Panc1 (cell line): ENCODE measurements around the gene QRICH1. TPM values are rescaled to one million over a fixed set of nuclear protein-coding genes. Genes with fewer than 3 reads are reported as not detected.

Experiments
- ATAC-seq: fragments of 200-7000 bp; cut with Tn5 transposase; 2 replicates; pipeline ENCODE4 v1.9.1; 2020; ENCODE audit warnings: mild to moderate bottlenecking, moderate library complexity
- BruUV-seq: library from RNA; stranded (reverse); fragments of 400-500 nt; replicated peaks from 2 replicates; lab custom pipeline; 2021; lab: Mats Ljungman, UMichigan
- CTCF ChIA-PET: fragments of 300-600 bp; sonication (Branson Sonifier 250); formaldehyde crosslinking; loops from one replicate; lab custom pipeline; 2022; ENCODE audit warnings: antibody characterized with exemption; lab: Charles Lee
- POLR2A ChIA-PET: fragments of 300-600 bp; sonication (Branson Sonifier 250); formaldehyde crosslinking; loops from one replicate; lab custom pipeline; 2022; ENCODE audit warnings: antibody characterized with exemption; lab: Charles Lee
- DNase-seq: peaks from one replicate; pipeline ENCODE4 v3.0.0-alpha.2; 2010; ENCODE audit warnings: low read depth, low spot score
- H3K27ac ChIP-seq: 2 replicates; pipeline ENCODE4 v1.5.1; 2011; ENCODE audit warnings: mild to moderate bottlenecking, low read length, inconsistent platforms
- H3K27me3 ChIP-seq: fragments of 200-500 bp; sonication (Bioruptor generic); 2 replicates; pipeline ENCODE4 v1.6.0; 2014; ENCODE audit warnings: low read length, inconsistent platforms; ENCODE audit not compliant: control insufficient read depth, insufficient read depth
- H3K36me3 ChIP-seq: fragments of 200-500 bp; sonication (Bioruptor generic); 2 replicates; pipeline ENCODE4 v1.5.1; 2014; ENCODE audit warnings: inconsistent platforms, mild to moderate bottlenecking, low read length, moderate library complexity; ENCODE audit not compliant: control insufficient read depth, insufficient read depth
- H3K4me1 ChIP-seq: 2 replicates; pipeline ENCODE4 v1.5.1; 2011; ENCODE audit warnings: inconsistent platforms, mild to moderate bottlenecking, low read length, moderate library complexity; ENCODE audit not compliant: control insufficient read depth, insufficient read depth
- H3K4me3 ChIP-seq, 2 experiments: 2 replicates each; pipeline ENCODE4 v1.5.1; 2011 to 2012; ENCODE audit warnings: low read depth in 2 of 2, low read length in 2 of 2, mild to moderate bottlenecking in 2 of 2, inconsistent platforms in 1 of 2, moderate library complexity in 1 of 2
- H3K9me3 ChIP-seq: fragments of 200-500 bp; sonication (Bioruptor generic); 2 replicates; pipeline ENCODE4 v1.5.1; 2014; ENCODE audit warnings: low read depth, mild to moderate bottlenecking, inconsistent platforms, low read length, moderate library complexity; ENCODE audit not compliant: control insufficient read depth, insufficient read depth
- POLR2AphosphoS5 ChIP-seq: IDR thresholded peaks from 2 replicates; pipeline ENCODE4 v1.6.1; 2012; ENCODE audit warnings: mild to moderate bottlenecking, low read depth, low read length, moderate library complexity
- SIN3A ChIP-seq: IDR thresholded peaks from 2 replicates; pipeline ENCODE4 v1.6.1; 2012; ENCODE audit warnings: low read depth, mild to moderate bottlenecking, low read length, moderate library complexity, borderline replicate concordance; ENCODE audit not compliant: insufficient read depth
- TCF7L2 ChIP-seq: IDR thresholded peaks from 2 replicates; pipeline ENCODE4 v1.6.1; 2011; ENCODE audit warnings: mild to moderate bottlenecking, low read depth, low read length, inconsistent platforms
- in situ Hi-C: cut with HindIII; loops from 2 replicates; pipeline ENCODE4 v1.10.0; 2016; ENCODE audit warnings: low sequenced_read_pairs, low pct_unique_long_range_greater_than_20kb
- intact Hi-C: fragments of 100-400 bp; cut with micrococcal nuclease; formaldehyde crosslinking; loops from one replicate; pipeline ENCODE4 v1.10.0; 2022; ENCODE audit not compliant: unreplicated experiment
- total RNA-seq: library from RNA; stranded (reverse); gene quantifications from one replicate; pipeline ENCODE4 v1.2.1, GENCODE V29; 2021; ENCODE audit not compliant: unreplicated experiment
- TF ChIP-seq, protein P1 (sequence below), 2 experiments: IDR thresholded peaks; 2 replicates each; pipeline ENCODE4 v1.6.1; 2011 to 2012; ENCODE audit warnings: low read depth in 2 of 2, control low read depth in 1 of 2, low read length in 1 of 2, mild to moderate bottlenecking in 1 of 2, moderate library complexity in 1 of 2; ENCODE audit not compliant: insufficient read depth in 1 of 2
- TF ChIP-seq, protein P2 (sequence below): fragments of 450-650 bp; IDR thresholded peaks from 2 replicates; pipeline ENCODE4 v1.5.1; 2017; ENCODE audit warnings: mild to moderate bottlenecking

QRICH1 gene
- total RNA-seq, 1 experiment from 2014 or later, result 79.9 TPM

GRCh38 chr3:49027634-49028033, 66.2 kb downstream of the QRICH1 start:
- no peaks in the 10 kb centered on the region for H3K27me3 ChIP-seq
- in situ Hi-C loops (no loop called here), intact Hi-C loops (no loop called here)
- no peak for ATAC-seq
- DNase-seq, result no peak
- POLR2A ChIA-PET, result no interaction called here
- H3K27ac ChIP-seq, result peak overlapping the region; percentile 79
- no peaks in the 10 kb centered on the region for H3K9me3 ChIP-seq
- H3K4me3 ChIP-seq, result no peak overlapping the region
- CTCF ChIA-PET, result no interaction called here
- H3K4me1 ChIP-seq, result peaks cover 34% of the 10 kb centered on the region
- TSS peak; percentile 80 for BruUV-seq
- peaks cover 11% of the 10 kb centered on the region for H3K36me3 ChIP-seq
- TF ChIP-seq, protein P1, sequence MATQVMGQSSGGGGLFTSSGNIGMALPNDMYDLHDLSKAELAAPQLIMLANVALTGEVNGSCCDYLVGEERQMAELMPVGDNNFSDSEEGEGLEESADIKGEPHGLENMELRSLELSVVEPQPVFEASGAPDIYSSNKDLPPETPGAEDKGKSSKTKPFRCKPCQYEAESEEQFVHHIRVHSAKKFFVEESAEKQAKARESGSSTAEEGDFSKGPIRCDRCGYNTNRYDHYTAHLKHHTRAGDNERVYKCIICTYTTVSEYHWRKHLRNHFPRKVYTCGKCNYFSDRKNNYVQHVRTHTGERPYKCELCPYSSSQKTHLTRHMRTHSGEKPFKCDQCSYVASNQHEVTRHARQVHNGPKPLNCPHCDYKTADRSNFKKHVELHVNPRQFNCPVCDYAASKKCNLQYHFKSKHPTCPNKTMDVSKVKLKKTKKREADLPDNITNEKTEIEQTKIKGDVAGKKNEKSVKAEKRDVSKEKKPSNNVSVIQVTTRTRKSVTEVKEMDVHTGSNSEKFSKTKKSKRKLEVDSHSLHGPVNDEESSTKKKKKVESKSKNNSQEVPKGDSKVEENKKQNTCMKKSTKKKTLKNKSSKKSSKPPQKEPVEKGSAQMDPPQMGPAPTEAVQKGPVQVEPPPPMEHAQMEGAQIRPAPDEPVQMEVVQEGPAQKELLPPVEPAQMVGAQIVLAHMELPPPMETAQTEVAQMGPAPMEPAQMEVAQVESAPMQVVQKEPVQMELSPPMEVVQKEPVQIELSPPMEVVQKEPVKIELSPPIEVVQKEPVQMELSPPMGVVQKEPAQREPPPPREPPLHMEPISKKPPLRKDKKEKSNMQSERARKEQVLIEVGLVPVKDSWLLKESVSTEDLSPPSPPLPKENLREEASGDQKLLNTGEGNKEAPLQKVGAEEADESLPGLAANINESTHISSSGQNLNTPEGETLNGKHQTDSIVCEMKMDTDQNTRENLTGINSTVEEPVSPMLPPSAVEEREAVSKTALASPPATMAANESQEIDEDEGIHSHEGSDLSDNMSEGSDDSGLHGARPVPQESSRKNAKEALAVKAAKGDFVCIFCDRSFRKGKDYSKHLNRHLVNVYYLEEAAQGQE (IDR thresholded peaks at IDR 0.05; ENCODE audit: insufficient read depth in 1 of 2, low read depth in 2 of 2, low read length in 1 of 2), result no peak
- 0 out of 2 replicates have a peak, but pooled peaks have one; percentile 19 for TF ChIP-seq POLR2AphosphoS5

- H3K27ac ChIP-seq, result no peak overlapping the region
- no peaks in the 10 kb centered on the region for H3K9me3 ChIP-seq
- no peaks in the 10 kb centered on the region for H3K27me3 ChIP-seq
- no TSS peak for BruUV-seq
- intact Hi-C loops, result no loop called here
- CTCF ChIA-PET, result interaction anchor here (0.5 kb wide), 1 partner anchor 38 kb away, joined by 4 read pairs; no protein-coding TSS in a partner anchor
- in situ Hi-C loops, result no loop called here
- ATAC-seq, result no peak
- peaks cover 10% of the 10 kb centered on the region for H3K36me3 ChIP-seq
- DNase-seq, result no peak
- TF ChIP-seq, protein P1 (IDR thresholded peaks at IDR 0.05; ENCODE audit: insufficient read depth in 1 of 2, low read depth in 2 of 2, low read length in 1 of 2), result no peak
- TF ChIP-seq SIN3A (no peak), TCF7L2 (no peak), POLR2AphosphoS5 (no peak; the same call in none of the 2 replicates)
- TF ChIP-seq, protein P2, sequence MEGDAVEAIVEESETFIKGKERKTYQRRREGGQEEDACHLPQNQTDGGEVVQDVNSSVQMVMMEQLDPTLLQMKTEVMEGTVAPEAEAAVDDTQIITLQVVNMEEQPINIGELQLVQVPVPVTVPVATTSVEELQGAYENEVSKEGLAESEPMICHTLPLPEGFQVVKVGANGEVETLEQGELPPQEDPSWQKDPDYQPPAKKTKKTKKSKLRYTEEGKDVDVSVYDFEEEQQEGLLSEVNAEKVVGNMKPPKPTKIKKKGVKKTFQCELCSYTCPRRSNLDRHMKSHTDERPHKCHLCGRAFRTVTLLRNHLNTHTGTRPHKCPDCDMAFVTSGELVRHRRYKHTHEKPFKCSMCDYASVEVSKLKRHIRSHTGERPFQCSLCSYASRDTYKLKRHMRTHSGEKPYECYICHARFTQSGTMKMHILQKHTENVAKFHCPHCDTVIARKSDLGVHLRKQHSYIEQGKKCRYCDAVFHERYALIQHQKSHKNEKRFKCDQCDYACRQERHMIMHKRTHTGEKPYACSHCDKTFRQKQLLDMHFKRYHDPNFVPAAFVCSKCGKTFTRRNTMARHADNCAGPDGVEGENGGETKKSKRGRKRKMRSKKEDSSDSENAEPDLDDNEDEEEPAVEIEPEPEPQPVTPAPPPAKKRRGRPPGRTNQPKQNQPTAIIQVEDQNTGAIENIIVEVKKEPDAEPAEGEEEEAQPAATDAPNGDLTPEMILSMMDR, result no peak
- no peak overlapping the region for H3K4me3 ChIP-seq
- POLR2A ChIA-PET, result interaction anchor here (0.6 kb wide), 1 partner anchor 70 kb away, joined by 13 read pairs; no protein-coding TSS in a partner anchor
- peaks cover 34% of the 10 kb centered on the region for H3K4me1 ChIP-seq
Measured at GRCh38 chr3:49026536-49026935, 67.3 kb downstream of the QRICH1 start.
